GM19455 (cell line): Measurements from ENCODE around the gene SLC35G3.
"Not testable (repeated sequence)": the region's sequence is repeated elsewhere in the genome, so short reads cannot be mapped to it uniquely, and the experiment has no call there.

Experiments used
- ATAC-seq: cut with Tn5 transposase; IDR thresholded peaks from one replicate; pipeline ENCODE4 v1.9.1; 2021; ENCODE audit not compliant: unreplicated experiment

Gene SLC35G3

GRCh38 chr17:35167046-35167445 lies 27.1 kb downstream of the SLC35G3 start:
- ATAC-seq, result no peak

DNA sequence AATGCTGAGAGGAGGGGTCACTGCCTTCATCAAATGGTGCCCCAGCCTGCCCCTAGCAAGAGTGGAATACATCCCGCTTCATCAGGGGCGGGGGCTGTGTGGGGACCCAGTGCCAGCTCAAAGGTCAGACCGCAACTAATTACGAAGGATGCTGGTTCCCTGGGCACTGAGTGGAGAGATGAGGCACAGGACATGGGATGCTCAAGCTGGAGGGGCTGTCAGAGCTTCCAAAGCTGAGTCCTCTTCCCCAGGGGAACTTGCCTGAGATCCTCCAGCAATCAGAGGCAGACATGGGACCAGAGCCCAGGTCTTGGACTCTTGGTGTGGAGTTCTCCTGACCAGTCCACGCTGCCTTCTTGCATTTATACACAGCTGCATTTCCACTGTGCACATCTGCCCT lies 27.7 kb downstream of the SLC35G3 start:
- no peak for ATAC-seq

DNA sequence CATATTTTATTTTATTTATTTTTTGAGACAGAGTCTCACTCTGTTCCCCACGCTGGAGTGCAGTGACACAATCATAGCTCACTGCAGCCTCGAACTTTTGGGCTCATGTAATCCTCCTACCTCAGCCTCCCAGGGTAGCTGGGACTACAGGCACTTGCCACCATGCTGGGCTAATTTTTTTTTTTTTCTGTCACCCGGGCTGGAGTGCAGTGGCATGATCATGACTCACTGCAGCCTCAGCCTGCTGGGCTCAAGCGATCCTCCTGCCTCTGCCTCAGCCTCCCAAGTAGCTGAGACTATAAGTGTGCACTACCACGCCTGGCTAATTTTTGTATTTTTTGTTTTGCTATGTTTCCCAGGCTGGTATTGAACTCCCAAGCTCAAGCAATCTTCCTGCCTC lies 29.5 kb downstream of the SLC35G3 start:
- no peak for ATAC-seq

GRCh38 chr17:35163886-35164285 lies 30.3 kb downstream of the SLC35G3 start:
- ATAC-seq, result no peak

GRCh38 chr17:35162755-35163154 lies 31.4 kb downstream of the SLC35G3 start:
- ATAC-seq, result no peak

DNA sequence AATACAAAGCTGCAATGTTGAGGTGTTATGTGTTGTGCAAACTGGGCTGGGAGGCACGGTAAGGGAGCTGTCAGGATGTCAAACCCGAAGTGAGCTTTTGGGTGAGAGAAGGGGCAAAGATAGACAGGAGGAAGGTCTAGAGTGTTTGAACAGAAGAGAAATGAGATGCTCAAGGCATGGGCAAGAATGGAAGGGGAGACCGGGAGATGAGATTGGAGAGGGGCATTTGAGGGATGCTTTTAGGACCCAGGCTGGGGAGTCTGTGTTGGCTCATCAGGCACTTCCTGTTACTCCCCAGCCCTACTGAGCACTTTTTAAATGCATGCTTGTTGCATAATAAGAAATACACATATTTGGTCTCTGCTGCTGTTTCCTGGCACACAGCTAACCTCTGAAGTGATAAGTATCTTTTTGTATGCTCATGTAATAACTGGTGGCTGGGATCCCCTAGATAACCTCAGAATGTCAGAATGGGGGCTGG lies 32.9 kb downstream of the SLC35G3 start:
- ATAC-seq, result no peak

DNA sequence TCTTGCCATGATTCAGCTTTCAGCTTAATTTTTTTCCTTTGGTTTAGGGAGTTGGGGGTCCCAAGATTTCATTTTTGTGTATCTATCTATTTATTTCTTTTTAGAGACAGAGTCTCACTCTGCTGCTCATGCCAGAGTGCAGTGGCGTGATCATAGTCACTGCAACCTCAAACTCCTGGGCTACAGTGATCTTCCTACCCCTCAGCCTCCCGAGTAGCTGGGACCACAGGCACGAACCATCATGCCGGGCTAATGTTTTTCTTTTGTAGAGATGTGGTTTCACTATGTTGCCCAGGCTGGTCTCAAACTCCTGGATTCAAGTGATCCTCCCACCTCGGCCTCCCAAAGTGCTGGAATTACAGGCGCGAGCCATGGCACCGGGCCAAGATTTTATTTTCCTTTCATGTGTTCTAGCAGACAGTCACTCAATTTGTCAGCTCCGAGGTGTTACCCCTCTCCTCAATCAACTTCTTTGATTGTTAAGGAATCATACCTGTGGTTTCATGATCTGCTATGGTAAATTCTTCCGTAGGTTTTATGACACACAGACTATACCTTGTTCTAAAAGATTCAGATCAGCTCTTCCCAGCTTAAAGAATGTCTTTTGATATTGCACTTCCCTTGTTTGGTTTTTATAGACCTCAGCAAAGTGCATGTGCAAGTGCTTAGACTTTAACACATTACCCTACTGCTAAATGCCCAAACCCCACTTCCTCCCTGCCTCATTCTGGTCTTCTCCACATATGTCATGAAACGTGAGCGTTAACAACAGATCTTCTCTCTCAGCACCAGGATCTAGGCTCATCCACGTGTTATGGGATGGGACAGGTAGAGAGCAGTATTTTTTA lies 33.6 kb downstream of the SLC35G3 start:
- ATAC-seq, result no peak

- no peak for ATAC-seq
These were observed 34.3 kb downstream of the SLC35G3 start for GRCh38 chr17:35159940-35160339.

- ATAC-seq, result no peak
These were observed 38.9 kb downstream of the SLC35G3 start for GRCh38 chr17:35155246-35155645.

DNA sequence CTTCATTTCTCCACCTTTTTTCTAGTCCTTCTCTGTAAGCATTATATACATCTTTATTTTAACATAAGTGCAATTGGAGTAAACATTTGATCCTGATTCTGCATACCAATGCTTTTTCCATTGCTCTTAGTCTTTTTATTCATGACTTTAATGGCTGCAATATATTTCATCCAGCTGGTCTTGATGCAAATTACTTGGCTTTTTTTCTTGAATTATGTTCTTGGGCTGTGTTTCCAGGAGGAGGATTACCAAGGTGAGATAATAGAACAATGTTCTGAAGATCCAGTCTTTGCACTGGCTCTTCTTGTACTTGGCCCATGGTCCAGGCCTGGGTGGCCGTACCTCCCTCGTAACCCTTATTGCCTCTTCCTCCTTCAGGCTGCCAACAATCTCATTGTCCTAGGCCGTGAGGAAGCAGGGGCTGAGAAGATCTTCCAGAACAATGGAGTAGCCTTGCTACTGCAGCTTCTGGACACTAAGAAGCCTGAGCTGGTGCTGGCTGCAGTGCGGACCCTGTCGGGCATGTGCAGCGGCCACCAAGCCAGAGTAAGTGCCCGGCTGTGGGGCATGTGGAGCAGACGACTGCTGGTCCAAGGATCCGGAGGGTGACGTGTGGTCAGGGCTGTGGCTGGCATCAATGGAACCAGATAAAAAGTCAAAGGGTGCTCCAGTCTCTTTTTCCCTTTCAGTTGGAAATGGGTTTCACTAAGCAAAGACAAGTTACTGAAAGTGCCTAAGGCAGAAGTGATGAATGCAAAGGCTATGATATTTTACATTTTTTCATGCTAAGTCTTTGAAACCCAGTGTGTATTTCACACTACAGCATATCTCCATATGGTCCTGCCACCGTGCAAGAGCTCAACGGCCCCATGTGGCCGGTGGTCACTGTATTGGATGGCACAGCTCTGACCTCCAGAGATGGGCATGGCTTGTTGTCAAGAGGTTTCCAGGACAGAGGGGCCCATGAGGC lies 39.7 kb downstream of the SLC35G3 start:
- no peak for ATAC-seq

DNA sequence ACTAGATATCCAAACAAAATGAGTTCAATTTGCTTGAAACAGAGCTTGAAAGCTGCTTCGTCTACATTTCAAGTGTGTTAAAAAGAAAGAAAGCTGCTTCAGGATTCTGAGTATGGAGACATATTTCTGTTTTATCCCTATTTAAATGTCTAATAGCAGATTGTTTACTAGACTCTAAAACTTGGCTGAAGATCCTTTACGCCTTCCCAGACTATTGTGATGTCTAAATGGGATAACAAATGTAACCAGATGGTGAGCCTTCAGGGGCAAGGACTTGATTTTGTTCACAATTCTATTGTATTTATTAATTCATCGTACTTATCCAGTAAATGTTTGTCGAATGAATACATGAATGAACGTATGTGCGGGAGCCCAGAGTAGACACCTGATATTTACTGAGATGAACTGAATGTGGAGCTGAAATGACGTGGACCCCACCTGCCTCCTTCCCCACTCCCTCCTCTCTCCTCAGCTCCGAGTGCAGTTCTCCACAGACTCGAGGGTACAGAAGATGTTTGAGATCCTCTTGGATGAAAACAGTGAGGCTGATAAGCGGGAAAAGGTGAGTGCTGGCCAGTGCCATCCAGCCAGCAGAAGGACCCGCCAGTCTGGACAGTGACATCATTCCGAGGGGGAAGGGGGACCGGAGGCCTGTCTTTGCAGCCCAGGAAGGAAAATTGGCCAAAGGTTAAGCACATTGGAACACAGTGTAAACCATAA lies 41.6 kb downstream of the SLC35G3 start:
- ATAC-seq, result no peak

- not testable (repeated sequence) for ATAC-seq
These were observed 43.1 kb downstream of the SLC35G3 start for GRCh38 chr17:35151080-35151479.

DNA sequence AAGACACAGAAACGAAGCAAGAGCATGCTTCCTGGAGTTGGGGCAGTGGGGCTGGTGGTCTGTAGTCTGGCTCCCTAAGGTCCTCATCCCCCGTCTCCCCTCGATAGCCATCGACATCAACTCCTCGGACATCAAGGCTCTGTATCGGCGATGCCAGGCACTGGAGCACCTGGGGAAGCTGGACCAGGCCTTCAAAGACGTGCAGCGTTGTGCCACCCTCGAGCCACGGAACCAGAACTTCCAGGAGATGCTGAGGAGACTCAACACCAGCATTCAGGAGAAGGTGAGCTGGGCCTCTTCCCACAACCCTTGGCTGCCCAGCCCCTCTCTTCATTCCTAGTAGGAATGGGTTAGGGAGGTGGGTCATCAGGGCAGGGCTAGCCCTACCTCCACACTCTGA lies 44.3 kb downstream of the SLC35G3 start:
- ATAC-seq, result no peak

GRCh38 chr17:35148144-35148543 lies 46.0 kb downstream of the SLC35G3 start:
- ATAC-seq, result no peak

DNA sequence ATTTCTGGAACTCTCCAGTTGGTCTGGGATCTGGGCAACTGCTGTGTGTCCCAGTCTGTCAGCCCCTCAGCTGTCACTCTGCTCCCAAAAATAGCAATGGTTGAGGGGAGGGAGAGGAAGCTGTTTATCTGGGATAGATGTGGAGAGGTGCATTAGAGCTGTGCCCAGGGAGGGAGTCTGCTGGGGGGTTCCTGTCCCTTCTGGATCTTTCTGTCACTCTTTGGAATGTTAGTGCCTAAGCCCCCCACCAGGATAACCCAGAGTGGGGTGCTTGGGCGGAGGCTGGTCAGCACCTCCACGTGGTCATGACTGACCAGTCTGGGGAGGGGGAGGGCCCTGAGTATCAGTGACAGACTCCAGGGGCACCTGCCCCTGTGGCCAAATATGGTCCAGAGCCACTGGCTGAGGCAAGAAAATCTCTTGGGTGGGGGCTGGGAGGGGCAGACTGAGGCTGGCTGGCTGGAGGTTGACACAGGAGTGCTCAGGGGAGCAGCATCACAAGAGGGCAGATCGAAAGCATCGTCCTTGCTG lies 46.8 kb downstream of the SLC35G3 start, which contains the start of gene UNC45B:
TSS of gene UNC45B (plus strand) at position 443 of the 531 bp plus-strand sequence. CDS start 447 bp downstream, outside the sequence.
- no peak for ATAC-seq

DNA sequence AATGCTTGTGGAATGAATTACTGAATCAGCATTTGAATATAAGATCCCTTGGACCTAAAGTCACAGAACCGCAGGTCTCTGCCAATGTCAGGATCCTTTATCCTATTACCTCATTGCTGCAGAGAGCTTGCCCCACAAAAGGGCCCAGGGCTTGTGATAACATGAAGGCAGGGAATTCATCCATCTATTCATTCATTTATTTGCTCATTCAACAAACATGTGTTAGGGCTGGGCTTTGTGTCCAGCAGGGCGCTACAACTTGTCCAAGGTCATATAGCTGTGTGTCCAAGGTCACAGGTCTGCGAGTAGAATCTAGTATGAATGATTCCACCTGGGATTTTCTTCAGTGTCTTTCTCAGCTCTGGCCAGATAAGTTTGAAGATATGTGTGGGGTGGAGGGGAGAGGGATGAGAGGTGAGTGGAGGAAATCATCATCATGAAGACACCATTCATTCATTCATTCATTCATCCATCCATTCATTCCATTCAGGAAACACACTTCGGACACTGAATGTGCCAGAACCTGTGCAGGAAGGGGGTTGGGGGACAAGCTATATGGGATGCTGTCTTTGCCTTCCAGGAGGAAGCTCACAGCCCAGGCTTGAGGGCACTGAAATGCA lies 47.9 kb downstream of the SLC35G3 start:
- ATAC-seq, result no peak

DNA sequence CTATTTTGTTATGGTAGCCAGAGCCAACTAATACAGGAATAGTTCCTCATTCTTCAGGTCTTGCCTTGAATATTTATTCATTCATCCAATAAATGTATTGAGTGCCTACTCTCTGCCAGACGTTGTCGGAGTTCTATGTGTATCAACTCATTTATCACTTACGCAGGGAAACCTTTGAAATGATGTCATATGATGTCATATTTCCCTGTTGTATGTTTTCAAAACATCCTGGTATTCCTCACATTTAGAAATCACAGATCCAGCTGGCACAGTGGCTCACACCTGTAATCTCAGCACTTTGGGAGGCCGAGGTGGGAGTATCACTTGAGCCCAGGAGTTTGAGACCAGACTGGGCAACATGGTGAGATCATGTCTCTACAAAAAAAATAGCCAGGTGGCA lies 49.4 kb downstream of the SLC35G3 start:
- ATAC-seq, result no peak
